NB4 (cell line): Measurements from ENCODE around the gene OTUB1.

ENCODE experiments used
- CTCF ChIP-seq: IDR thresholded peaks from one replicate; pipeline ENCODE4 v1.5.1; 2012; ENCODE audit warnings: low read depth, low read length
- MAX ChIP-seq: IDR thresholded peaks from 2 replicates; pipeline ENCODE4 v1.6.1; 2011; ENCODE audit warnings: low read depth, low read length
- MYC ChIP-seq: IDR thresholded peaks from 2 replicates; pipeline ENCODE4 v1.6.1; 2011; ENCODE audit warnings: low read depth, low read length
- POLR2A ChIP-seq: IDR thresholded peaks from 2 replicates; pipeline ENCODE4 v1.6.1; 2011; ENCODE audit warnings: mild to moderate bottlenecking; ENCODE audit not compliant: insufficient read length; ENCODE audit errors: extremely low read depth

GRCh38 chr11:63993100-63993499 lies 6.9 kb downstream of the OTUB1 start:
- TF ChIP-seq CTCF (no peak), POLR2A (no peak), MYC (no peak), MAX (no peak)
